Measurements from ENCODE around the gene BRAT1.

GRCh38 chr7:2602406-2603043 is 47.2 kb upstream of the BRAT1 start:
- TF ChIP-seq TAF1 (IDR thresholded peaks at IDR 0.05; ENCODE audit: low read depth) = no peak
- no peak for TF ChIP-seq CTCF (IDR thresholded peaks at IDR 0.05; ENCODE audit: poor library complexity, severe bottlenecking)
- no peak for TF ChIP-seq EZH2 (IDR thresholded peaks at IDR 0.05; ENCODE audit: borderline replicate concordance, insufficient read depth, low read length, poor library complexity, severe bottlenecking)
- no peak for TF ChIP-seq POLR2AphosphoS5 (IDR thresholded peaks at IDR 0.05)
- no peak for TF ChIP-seq MXI1 (conservative IDR thresholded peaks at IDR 0.05; ENCODE audit: poor library complexity, severe bottlenecking)
